Activated CD8-positive, alpha-beta memory T cell treated with anti-CD3 and anti-CD28 coated beads, Interleukin-2, amount 50 U/mL, for 1 hour (primary cell): ENCODE data around the gene ATP8A2.

Experiments
- DNase-seq: peaks from one replicate; pipeline ENCODE4 v3.0.0-alpha.2; 2020; ENCODE audit errors: extremely low read depth

ATP8A2 gene

GRCh38 chr13:25848812-25849745, 477.3 kb downstream of the ATP8A2 start:
- no peak for DNase-seq

GRCh38 chr13:25857830-25858229, 486.1 kb downstream of the ATP8A2 start:
- DNase-seq, result no peak

- no peak for DNase-seq
Measured at GRCh38 chr13:25859528-25859927, 487.8 kb downstream of the ATP8A2 start.

GRCh38 chr13:25860265-25860664, 488.5 kb downstream of the ATP8A2 start:
- no peak for DNase-seq

- DNase-seq, result no peak
Measured at GRCh38 chr13:25860862-25861261, 489.1 kb downstream of the ATP8A2 start.

GRCh38 chr13:25862156-25862555, 490.4 kb downstream of the ATP8A2 start:
- no peak for DNase-seq

GRCh38 chr13:25864116-25864515, 492.3 kb downstream of the ATP8A2 start:
- DNase-seq, result no peak

GRCh38 chr13:25864936-25865335, 493.2 kb downstream of the ATP8A2 start:
- no peak for DNase-seq

GRCh38 chr13:25865391-25865790, 493.6 kb downstream of the ATP8A2 start:
- DNase-seq, result no peak

GRCh38 chr13:25867038-25867437, 495.3 kb downstream of the ATP8A2 start:
- no peak for DNase-seq

GRCh38 chr13:25868490-25868889, 496.7 kb downstream of the ATP8A2 start:
- DNase-seq, result no peak

- no peak for DNase-seq
Measured at GRCh38 chr13:25869941-25870340, 498.2 kb downstream of the ATP8A2 start.

GRCh38 chr13:25871389-25872125, 499.8 kb downstream of the ATP8A2 start:
- no peak for DNase-seq

GRCh38 chr13:25872481-25873241, 500.9 kb downstream of the ATP8A2 start:
- DNase-seq, result no peak

GRCh38 chr13:25873242-25873612, 501.5 kb downstream of the ATP8A2 start:
- DNase-seq, result no peak

GRCh38 chr13:25874064-25874737, 502.4 kb downstream of the ATP8A2 start:
- no peak for DNase-seq

- peak; percentile 29 for DNase-seq
Measured at GRCh38 chr13:25874907-25875306, 503.1 kb downstream of the ATP8A2 start.

- DNase-seq, result no peak
Measured at GRCh38 chr13:25876247-25876646, 504.5 kb downstream of the ATP8A2 start.

- DNase-seq, result no peak
Measured at GRCh38 chr13:25879466-25879865, 507.7 kb downstream of the ATP8A2 start.

GRCh38 chr13:25881136-25881926, 509.6 kb downstream of the ATP8A2 start:
- no peak for DNase-seq

- DNase-seq, result no peak
Measured at GRCh38 chr13:25881971-25882451, 510.2 kb downstream of the ATP8A2 start.
